Measurements from ENCODE around the gene AKR1E2.

GRCh38 chr10:4889959-4890358 is 64.0 kb downstream of the AKR1E2 start:
- no peak for TF ChIP-seq ZBTB1 (CRISPR knock-in tag; IDR thresholded peaks at IDR 0.05; ENCODE audit: borderline replicate concordance, low read depth)
- TF ChIP-seq POLR2G (IDR thresholded peaks at IDR 0.05; ENCODE audit: low read depth, low read length), result no peak
- TF ChIP-seq, protein P1, sequence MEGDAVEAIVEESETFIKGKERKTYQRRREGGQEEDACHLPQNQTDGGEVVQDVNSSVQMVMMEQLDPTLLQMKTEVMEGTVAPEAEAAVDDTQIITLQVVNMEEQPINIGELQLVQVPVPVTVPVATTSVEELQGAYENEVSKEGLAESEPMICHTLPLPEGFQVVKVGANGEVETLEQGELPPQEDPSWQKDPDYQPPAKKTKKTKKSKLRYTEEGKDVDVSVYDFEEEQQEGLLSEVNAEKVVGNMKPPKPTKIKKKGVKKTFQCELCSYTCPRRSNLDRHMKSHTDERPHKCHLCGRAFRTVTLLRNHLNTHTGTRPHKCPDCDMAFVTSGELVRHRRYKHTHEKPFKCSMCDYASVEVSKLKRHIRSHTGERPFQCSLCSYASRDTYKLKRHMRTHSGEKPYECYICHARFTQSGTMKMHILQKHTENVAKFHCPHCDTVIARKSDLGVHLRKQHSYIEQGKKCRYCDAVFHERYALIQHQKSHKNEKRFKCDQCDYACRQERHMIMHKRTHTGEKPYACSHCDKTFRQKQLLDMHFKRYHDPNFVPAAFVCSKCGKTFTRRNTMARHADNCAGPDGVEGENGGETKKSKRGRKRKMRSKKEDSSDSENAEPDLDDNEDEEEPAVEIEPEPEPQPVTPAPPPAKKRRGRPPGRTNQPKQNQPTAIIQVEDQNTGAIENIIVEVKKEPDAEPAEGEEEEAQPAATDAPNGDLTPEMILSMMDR (IDR thresholded peaks at IDR 0.05 in 2 of 3, conservative IDR thresholded peaks at IDR 0.05 in 1 of 3; ENCODE audit: insufficient read depth in 2 of 3, low read depth in 1 of 3, low read length in 3 of 3), result no peak
- no peak for TF ChIP-seq E2F3 (CRISPR knock-in tag; IDR thresholded peaks at IDR 0.05)
